Measurements from ENCODE around the gene RBMS3.
"Not testable (repeated sequence)": the region's sequence is repeated elsewhere in the genome, so short reads cannot be mapped to it uniquely, and the experiment has no call there.

The RBMS3 gene

GRCh38 chr3:29339016-29339833, 58.4 kb downstream of the RBMS3 start:
- DNase-seq (ENCODE audit: low read depth): no peak

- no peak for DNase-seq (ENCODE audit: low read depth)
Measured at GRCh38 chr3:29344154-29344553, 63.3 kb downstream of the RBMS3 start.

GRCh38 chr3:29344935-29345334, 64.1 kb downstream of the RBMS3 start:
- no peak for DNase-seq (ENCODE audit: low read depth)

GRCh38 chr3:29345516-29346300, 64.8 kb downstream of the RBMS3 start:
- DNase-seq (ENCODE audit: low read depth): no peak

- DNase-seq (ENCODE audit: low read depth): no peak
Measured at GRCh38 chr3:29346828-29347227, 66.0 kb downstream of the RBMS3 start.

GRCh38 chr3:29347412-29347811, 66.5 kb downstream of the RBMS3 start:
- no peak for DNase-seq (ENCODE audit: low read depth)

- no peak for DNase-seq (ENCODE audit: low read depth)
Measured at GRCh38 chr3:29348316-29348715, 67.4 kb downstream of the RBMS3 start.

- no peak for DNase-seq (ENCODE audit: low read depth)
Measured at GRCh38 chr3:29349049-29349448, 68.2 kb downstream of the RBMS3 start.

GRCh38 chr3:29353807-29354206, 72.9 kb downstream of the RBMS3 start:
- DNase-seq (ENCODE audit: low read depth): no peak

- DNase-seq (ENCODE audit: low read depth): no peak
Measured at GRCh38 chr3:29354894-29355293, 74.0 kb downstream of the RBMS3 start.

- no peak for DNase-seq (ENCODE audit: low read depth)
Measured at GRCh38 chr3:29356062-29356461, 75.2 kb downstream of the RBMS3 start.

- DNase-seq (ENCODE audit: low read depth): not testable (repeated sequence)
Measured at GRCh38 chr3:29360289-29360688, 79.4 kb downstream of the RBMS3 start.

GRCh38 chr3:29363110-29363509, 82.2 kb downstream of the RBMS3 start:
- DNase-seq (ENCODE audit: low read depth): no peak

- DNase-seq (ENCODE audit: low read depth): no peak
Measured at GRCh38 chr3:29370021-29370420, 89.2 kb downstream of the RBMS3 start.

GRCh38 chr3:29370476-29371420, 89.9 kb downstream of the RBMS3 start:
- DNase-seq (ENCODE audit: low read depth): no peak

GRCh38 chr3:29373131-29373680, 92.3 kb downstream of the RBMS3 start:
- DNase-seq (ENCODE audit: low read depth): no peak

- no peak for DNase-seq (ENCODE audit: low read depth)
Measured at GRCh38 chr3:29374226-29374625, 93.4 kb downstream of the RBMS3 start.

- no peak for DNase-seq (ENCODE audit: low read depth)
Measured at GRCh38 chr3:29379097-29379496, 98.2 kb downstream of the RBMS3 start.

- DNase-seq (ENCODE audit: low read depth): no peak
Measured at GRCh38 chr3:29381595-29381994, 100.7 kb downstream of the RBMS3 start.

GRCh38 chr3:29382409-29382808, 101.5 kb downstream of the RBMS3 start:
- no peak for DNase-seq (ENCODE audit: low read depth)

- no peak for DNase-seq (ENCODE audit: low read depth)
Measured at GRCh38 chr3:29382845-29383244, 102.0 kb downstream of the RBMS3 start.

GRCh38 chr3:29384640-29385039, 103.8 kb downstream of the RBMS3 start:
- no peak for DNase-seq (ENCODE audit: low read depth)

Data from activated T-helper 9 cell treated with anti-CD3 and anti-CD28 coated beads, Interleukin-2, amount 50 U/mL, for 16 hours (primary cell).